Measurements from ENCODE around the gene TST.

DNA sequence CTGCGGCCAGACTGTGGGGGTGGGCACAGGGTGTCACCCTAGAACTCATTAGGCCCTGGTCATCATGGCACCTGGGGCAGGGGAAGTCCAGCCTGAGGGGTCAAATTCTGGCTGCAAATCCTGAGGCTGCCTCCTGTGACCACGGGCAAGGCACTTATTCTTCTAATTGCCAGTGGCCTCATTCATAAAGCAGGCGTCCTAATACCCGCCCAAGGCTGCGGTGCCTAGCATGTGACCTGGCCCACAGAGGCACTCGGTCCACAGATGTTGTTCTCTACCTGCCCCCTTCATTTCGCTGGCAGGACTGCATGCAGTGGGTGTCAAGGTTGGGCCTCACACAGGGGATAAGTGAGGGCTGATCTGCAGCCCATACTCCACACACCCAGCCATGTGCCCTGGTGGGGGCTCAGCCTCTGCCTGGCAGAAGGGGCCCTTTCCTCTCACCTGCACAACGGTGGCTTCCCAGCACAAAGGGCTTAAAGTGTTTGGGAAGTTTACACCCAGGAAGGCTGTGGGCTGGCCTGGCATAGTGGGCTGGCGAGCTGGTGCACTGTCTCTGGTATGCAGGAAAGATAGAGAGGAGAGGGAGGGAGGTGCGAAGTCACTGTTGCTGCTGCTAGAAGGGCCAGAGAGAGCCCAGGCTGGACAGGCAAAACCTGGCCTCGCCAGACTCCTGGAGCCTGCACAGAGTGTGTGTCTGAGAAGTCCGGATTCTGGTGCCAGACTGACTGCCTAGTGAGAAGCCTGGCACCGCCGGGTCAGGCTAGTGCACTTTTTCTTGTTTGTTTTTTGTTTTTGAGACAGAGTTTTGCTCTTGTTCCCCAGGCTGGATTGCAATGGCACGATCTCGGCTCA is 3.5 kb upstream of the TST start:
- TF ChIP-seq, protein P1, sequence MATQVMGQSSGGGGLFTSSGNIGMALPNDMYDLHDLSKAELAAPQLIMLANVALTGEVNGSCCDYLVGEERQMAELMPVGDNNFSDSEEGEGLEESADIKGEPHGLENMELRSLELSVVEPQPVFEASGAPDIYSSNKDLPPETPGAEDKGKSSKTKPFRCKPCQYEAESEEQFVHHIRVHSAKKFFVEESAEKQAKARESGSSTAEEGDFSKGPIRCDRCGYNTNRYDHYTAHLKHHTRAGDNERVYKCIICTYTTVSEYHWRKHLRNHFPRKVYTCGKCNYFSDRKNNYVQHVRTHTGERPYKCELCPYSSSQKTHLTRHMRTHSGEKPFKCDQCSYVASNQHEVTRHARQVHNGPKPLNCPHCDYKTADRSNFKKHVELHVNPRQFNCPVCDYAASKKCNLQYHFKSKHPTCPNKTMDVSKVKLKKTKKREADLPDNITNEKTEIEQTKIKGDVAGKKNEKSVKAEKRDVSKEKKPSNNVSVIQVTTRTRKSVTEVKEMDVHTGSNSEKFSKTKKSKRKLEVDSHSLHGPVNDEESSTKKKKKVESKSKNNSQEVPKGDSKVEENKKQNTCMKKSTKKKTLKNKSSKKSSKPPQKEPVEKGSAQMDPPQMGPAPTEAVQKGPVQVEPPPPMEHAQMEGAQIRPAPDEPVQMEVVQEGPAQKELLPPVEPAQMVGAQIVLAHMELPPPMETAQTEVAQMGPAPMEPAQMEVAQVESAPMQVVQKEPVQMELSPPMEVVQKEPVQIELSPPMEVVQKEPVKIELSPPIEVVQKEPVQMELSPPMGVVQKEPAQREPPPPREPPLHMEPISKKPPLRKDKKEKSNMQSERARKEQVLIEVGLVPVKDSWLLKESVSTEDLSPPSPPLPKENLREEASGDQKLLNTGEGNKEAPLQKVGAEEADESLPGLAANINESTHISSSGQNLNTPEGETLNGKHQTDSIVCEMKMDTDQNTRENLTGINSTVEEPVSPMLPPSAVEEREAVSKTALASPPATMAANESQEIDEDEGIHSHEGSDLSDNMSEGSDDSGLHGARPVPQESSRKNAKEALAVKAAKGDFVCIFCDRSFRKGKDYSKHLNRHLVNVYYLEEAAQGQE (IDR thresholded peaks at IDR 0.05; ENCODE audit: insufficient read depth in 1 of 2, low read depth in 2 of 2, low read length in 2 of 2) = no peak
- TF ChIP-seq TAF1 (IDR thresholded peaks at IDR 0.05; ENCODE audit: borderline replicate concordance, insufficient read depth, low read length) = no peak
